Choroid plexus epithelial cell (primary cell): ENCODE measurements around the gene CFAP74.
"Not testable (repeated sequence)": the region's sequence is repeated elsewhere in the genome, so short reads cannot be mapped to it uniquely, and the experiment has no call there.

Source experiments
- DNase-seq: peaks from one replicate; pipeline ENCODE4 v3.0.0-alpha.2; 2010; ENCODE audit warnings: low read depth
- H3K4me3 ChIP-seq: 2 replicates; pipeline ENCODE4 v1.5.1; 2011; ENCODE audit warnings: low read depth, mild to moderate bottlenecking, control low read depth, low read length, moderate library complexity
- TF ChIP-seq, protein P1 (sequence below): conservative IDR thresholded peaks from 2 replicates; pipeline ENCODE4 v1.5.1; 2011; ENCODE audit warnings: low read depth, mild to moderate bottlenecking, control low read depth, inconsistent platforms, low read length, moderate library complexity

The CFAP74 gene

DNA sequence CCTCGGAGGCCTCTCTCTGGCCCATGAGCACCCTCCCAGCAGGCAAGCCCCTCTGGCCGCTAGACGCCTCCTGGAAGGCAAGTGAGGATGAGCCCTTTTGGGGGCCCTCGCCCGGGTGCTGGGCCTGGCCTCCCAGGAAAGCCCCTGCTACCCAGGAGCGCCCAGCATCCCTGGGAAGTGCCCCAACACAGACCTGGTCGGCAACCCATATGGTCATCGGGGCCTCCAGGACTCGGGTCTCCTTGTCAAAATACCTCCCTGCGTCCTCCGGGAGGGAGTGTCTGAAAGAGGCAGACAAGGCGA lies 63.5 kb downstream of the CFAP74 start:
- H3K4me3 ChIP-seq: no peak overlapping the region
- TF ChIP-seq, protein P1, sequence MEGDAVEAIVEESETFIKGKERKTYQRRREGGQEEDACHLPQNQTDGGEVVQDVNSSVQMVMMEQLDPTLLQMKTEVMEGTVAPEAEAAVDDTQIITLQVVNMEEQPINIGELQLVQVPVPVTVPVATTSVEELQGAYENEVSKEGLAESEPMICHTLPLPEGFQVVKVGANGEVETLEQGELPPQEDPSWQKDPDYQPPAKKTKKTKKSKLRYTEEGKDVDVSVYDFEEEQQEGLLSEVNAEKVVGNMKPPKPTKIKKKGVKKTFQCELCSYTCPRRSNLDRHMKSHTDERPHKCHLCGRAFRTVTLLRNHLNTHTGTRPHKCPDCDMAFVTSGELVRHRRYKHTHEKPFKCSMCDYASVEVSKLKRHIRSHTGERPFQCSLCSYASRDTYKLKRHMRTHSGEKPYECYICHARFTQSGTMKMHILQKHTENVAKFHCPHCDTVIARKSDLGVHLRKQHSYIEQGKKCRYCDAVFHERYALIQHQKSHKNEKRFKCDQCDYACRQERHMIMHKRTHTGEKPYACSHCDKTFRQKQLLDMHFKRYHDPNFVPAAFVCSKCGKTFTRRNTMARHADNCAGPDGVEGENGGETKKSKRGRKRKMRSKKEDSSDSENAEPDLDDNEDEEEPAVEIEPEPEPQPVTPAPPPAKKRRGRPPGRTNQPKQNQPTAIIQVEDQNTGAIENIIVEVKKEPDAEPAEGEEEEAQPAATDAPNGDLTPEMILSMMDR: no peak
- DNase-seq: no peak

DNA sequence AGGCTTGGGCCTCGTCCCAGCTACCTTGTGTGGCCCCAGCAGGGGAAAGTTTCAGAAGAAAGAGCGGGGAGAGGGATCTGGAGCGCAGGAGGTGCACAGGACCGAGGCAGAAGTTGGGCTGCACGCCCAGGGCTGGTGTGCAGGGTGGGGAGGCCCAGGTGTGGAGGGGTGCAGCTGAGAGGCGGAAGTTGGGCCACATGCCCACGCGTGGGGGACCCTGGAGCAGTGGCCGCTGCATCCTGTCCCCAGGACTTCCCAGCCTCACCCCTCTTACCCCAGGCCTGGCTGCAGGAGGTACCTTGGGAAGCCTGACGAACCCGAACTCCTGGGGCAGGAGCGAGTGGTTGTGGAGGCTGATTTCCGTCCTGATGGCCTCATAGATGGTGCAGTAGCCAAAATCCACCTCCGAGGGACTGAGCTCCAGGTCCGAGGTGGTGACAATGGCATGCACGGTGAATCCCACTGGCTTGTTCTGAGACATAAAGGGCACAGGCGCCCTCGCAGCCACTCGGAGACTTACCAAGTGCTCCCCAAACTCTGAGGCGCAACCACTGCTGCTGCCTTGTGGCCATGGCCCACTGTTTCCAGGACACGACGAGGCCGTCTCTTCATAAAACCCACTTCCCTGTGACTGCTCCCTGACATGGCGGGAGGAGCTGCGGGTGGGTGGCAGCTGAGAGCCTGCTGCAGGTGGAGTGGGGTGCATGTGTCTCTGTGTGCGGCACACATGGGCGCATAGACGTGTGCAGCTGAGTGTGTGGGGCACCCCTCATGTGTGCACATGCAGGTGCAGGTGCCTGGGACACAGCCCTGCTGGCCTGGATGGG lies 64.1 kb downstream of the CFAP74 start:
- TF ChIP-seq, protein P1: no peak
- no peak overlapping the region for H3K4me3 ChIP-seq
- DNase-seq: no peak

DNA sequence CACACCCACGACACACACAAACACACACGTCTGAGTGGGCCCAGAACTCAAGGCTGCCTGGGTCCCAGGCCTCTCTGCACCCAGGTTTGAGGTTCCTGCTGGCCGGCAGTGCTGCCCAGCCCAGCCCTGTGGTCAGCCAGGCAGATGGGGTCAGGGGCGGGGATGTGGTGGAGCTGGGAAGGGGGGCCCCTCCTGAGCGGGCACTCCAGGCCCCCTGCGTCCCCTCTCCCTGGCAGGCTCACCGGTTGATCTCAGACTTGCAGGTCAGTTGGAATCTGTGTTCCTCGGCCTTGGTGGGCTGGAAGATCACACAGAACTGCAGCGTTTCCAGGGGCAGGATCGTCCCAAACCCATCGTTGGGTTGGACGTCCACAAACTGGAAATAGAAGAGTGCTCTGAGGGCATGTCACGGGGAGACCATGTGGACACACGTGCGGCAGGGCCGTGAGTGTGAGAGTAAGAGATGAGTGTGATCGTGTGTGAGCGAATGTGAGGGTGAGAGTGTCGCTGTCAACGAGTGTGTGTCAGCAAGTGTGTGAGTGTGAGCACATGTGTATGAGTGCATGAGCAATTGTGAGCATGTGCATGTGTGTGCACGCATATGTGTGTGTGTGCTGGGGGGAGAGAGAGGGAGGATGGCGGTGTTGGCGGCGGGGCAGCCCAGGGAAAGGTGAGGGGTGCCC lies 64.8 kb downstream of the CFAP74 start:
- H3K4me3 ChIP-seq: no peak overlapping the region
- TF ChIP-seq, protein P1: no peak
- no peak for DNase-seq

DNA sequence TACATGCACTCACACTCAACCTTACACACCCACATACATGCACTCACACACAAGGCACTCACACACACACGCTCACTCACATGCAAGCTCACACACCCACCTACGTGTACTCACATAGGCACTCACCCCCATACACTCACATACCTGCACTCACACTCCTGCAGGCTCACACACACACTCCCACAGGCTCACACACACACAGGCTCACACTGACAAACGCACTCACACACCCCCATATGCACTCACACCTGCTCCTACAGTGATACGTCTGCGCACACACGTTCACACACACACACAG lies 65.4 kb downstream of the CFAP74 start:
- TF ChIP-seq, protein P1: no peak

DNA sequence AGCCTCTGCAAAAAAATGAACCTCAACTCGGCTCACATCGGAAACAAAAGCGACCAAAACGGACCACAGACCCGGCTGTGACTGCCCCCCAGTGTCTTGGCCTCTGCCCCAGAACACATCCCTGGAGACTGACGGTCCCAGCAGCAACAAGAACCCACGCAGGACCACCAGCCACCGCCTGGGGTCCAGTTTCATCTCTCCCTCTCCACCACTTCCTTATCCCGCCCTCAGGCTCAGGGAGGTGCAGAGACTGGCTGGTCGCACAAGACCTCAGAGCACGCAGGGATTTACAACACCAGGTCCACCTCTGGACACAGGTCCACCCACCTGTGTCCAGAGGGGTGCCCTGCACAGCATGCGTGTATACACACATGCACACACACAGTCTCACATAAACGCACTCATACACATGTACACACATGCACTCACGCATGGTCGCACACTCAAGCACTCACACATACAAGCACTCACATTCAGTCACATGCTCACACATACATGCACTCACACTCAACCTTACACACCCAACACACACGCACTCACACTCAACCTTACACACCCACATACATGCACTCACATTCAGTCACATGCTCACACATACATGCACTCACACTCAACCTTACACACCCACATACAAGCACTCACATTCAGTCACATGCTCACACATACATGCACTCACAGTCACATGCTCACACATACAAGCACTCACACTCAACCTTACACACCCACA lies 65.9 kb downstream of the CFAP74 start:
- no peak for DNase-seq
- H3K4me3 ChIP-seq: no peak overlapping the region
- TF ChIP-seq, protein P1: no peak

More for the DNA sequence above, 65.4 kb downstream of the CFAP74 start:
- no peak overlapping the region for H3K4me3 ChIP-seq
- no peak for DNase-seq

DNA sequence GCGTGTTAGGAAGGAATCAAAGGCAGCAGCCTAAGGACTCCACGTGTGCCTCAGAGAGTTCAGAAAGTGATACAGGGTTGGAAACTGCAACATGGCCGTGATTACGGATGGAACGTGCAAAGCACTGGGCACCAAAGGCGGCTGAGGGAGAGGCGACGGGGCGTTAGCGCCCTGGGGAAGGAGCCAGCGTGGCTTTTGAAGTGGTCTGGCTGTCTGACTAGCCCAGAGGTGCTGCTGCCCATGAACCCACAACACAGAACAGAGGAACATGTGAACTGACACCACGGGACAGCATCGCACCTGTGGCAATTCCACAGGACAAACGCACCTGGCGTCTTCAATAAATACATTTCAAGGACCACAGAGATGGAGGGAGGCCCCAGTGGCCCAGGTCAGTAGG lies 66.5 kb downstream of the CFAP74 start:
- no peak overlapping the region for H3K4me3 ChIP-seq
- DNase-seq: no peak
- TF ChIP-seq, protein P1: no peak

DNA sequence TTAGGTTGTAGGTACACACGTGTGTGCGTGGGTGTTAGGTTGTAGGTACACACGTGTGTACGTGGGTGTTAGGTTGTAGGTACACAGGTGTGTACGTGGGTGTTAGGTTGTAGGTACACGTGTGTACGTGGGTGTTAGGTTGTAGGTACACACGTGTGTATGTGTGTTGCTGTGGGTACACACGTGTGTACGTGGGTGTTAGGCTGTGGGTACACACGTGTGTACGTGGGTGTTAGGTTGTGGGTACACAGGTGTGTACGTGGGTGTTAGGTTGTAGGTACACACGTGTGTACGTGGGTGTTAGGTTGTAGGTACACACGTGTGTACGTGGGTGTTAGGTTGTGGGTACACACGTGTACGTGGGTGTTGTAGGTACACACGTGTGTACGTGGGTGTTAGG lies 68.7 kb downstream of the CFAP74 start:
- not testable (repeated sequence) for H3K4me3 ChIP-seq, DNase-seq
